K562 (cell line): ENCODE data around the gene KMT2C. TPM values are rescaled to one million over a fixed set of nuclear protein-coding genes. Genes with fewer than 3 reads are reported as not detected.

Source experiments
- C11orf30 ChIP-seq: fragments of 450-650 bp; IDR thresholded peaks from 2 replicates; pipeline ENCODE4 v1.6.1; 2016; ENCODE audit warnings: low read depth, mild to moderate bottlenecking
- FOXK2 ChIP-seq, 2 experiments: fragments of 450-650 bp; IDR thresholded peaks in 1 of 2; conservative IDR thresholded peaks in 1 of 2; 2 replicates each; pipeline ENCODE4 v1.6.1; 2016; ENCODE audit warnings: low read depth in 2 of 2, mild to moderate bottlenecking in 1 of 2
- GABPB1 ChIP-seq: sonication (generic); formaldehyde crosslinking; IDR thresholded peaks from 2 replicates; pipeline ENCODE4 v1.8.0; 2022; ENCODE audit warnings: mild to moderate bottlenecking, missing genetic modification reagents
- HOXB6 ChIP-seq: fragments of 250-450 bp; sonication (Bioruptor Pico); IDR thresholded peaks from 2 replicates; pipeline ENCODE4 v1.5.1; 2022; ENCODE audit warnings: mild to moderate bottlenecking, borderline replicate concordance
- MECOM ChIP-seq: fragments of 250-450 bp; sonication (Bioruptor Pico); IDR thresholded peaks from 2 replicates; pipeline ENCODE4 v1.8.0; 2022; ENCODE audit warnings: inconsistent platforms
- NONO ChIP-seq, 2 experiments: fragments of 200-400 bp in 1 of 2; fragments of 450-650 bp in 1 of 2; formaldehyde crosslinking in 1 of 2; IDR thresholded peaks; 2 replicates each; pipeline ENCODE4 v1.6.1; 2017; ENCODE audit warnings: low read depth in 2 of 2, mild to moderate bottlenecking in 2 of 2, moderate library complexity in 2 of 2, low read length in 1 of 2
- SAP30 ChIP-seq: fragments of 200-600 bp; sonication (generic); IDR thresholded peaks from 2 replicates; pipeline ENCODE4 v1.6.1; 2012; ENCODE audit warnings: borderline replicate concordance, low read depth, mild to moderate bottlenecking, moderate library complexity, low read length, control low read depth, inconsistent platforms; ENCODE audit not compliant: insufficient read depth, poor library complexity, severe bottlenecking
- SMAD2 ChIP-seq: fragments of 150-350 bp; IDR thresholded peaks from 2 replicates; pipeline ENCODE4 v1.6.1; 2014; ENCODE audit warnings: low read depth, mild to moderate bottlenecking, low read length
- ZNF175 ChIP-seq: fragments of 200-800 bp; sonication (Bioruptor generic); IDR thresholded peaks from 2 replicates; pipeline ENCODE4 v1.6.1; 2016; ENCODE audit warnings: low read depth, mild to moderate bottlenecking, missing genetic modification characterization, missing compliant biosample characterization
- ZNF311 ChIP-seq: fragments of 250-450 bp; sonication (Bioruptor Pico); IDR thresholded peaks from 2 replicates; pipeline ENCODE4 v1.4.0; 2020; ENCODE audit warnings: mild to moderate bottlenecking, moderate library complexity
- ZNF75A ChIP-seq: fragments of 450-650 bp; formaldehyde crosslinking; IDR thresholded peaks from 2 replicates; pipeline ENCODE4 v1.4.0; 2020; ENCODE audit warnings: mild to moderate bottlenecking
- ZNF778 ChIP-seq: fragments of 450-650 bp; formaldehyde crosslinking; IDR thresholded peaks from 2 replicates; pipeline ENCODE4 v1.4.0; 2020; ENCODE audit warnings: mild to moderate bottlenecking, moderate library complexity
- polyA plus RNA-seq, 8 experiments: library from polyadenylated mRNA; depleted of rRNA in 4 of 8; stranded (reverse) in 5 of 8; unstranded in 3 of 8; fragments of >200 nt; fragmentation: Nextera tagmentation in 2 of 8; fragmentation: Illumina TruSeq in 1 of 8; extraction: Ambion mirVana in 2 of 8; extraction: Trizol in 1 of 8; gene quantifications; 2 replicates each; pipeline versions ENCODE4 v1.2.1 to v1.2.3, GENCODE V29; 2011 to 2014; ENCODE audit warnings: inconsistent platforms in 1 of 8, missing spikeins in 1 of 8
- total RNA-seq, 7 experiments: library from RNA; depleted of rRNA in 6 of 7; stranded (reverse); fragments of >200 nt in 6 of 7; fragmentation: Illumina TruSeq in 2 of 7; extraction: Trizol in 2 of 7; gene quantifications; 2 replicates each; pipeline versions ENCODE4 v1.2.1 to v1.2.3, GENCODE V29; 2011 to 2021; ENCODE audit warnings: low replicate concordance in 1 of 7
- TF ChIP-seq, protein P1 (sequence below): fragments of 250-450 bp; sonication (Bioruptor Pico); IDR thresholded peaks from 2 replicates; pipeline ENCODE4 v1.4.0; 2020; ENCODE audit warnings: borderline replicate concordance
- TF ChIP-seq, protein P2 (sequence below): IDR thresholded peaks from 2 replicates; pipeline ENCODE4 v1.6.1; 2012; ENCODE audit warnings: low read depth, low read length, improper control_type of control experiment, borderline replicate concordance
- TF ChIP-seq, protein P3 (sequence below): fragments of 450-650 bp; IDR thresholded peaks from one replicate; pipeline ENCODE4 v1.6.1; 2018; ENCODE audit warnings: mild to moderate bottlenecking, moderate library complexity; ENCODE audit not compliant: partially characterized antibody
- TF ChIP-seq, protein P4 (sequence below): sonication (generic); formaldehyde crosslinking; IDR thresholded peaks from 2 replicates; pipeline ENCODE4 v1.8.0; 2022; ENCODE audit warnings: mild to moderate bottlenecking, missing genetic modification reagents
- TF ChIP-seq, protein P5 (sequence below): fragments of 250-450 bp; sonication (Bioruptor Pico); IDR thresholded peaks from 2 replicates; pipeline ENCODE4 v1.8.0; 2022; ENCODE audit warnings: moderate library complexity, mild to moderate bottlenecking, inconsistent platforms

The KMT2C gene
- total and polyA plus RNA-seq, 9 of the 15 experiments (the other 6 are each of a cell fraction or from before 2014, with no cell fraction given): 4.9 to 67.8 (median 27.1) TPM

DNA sequence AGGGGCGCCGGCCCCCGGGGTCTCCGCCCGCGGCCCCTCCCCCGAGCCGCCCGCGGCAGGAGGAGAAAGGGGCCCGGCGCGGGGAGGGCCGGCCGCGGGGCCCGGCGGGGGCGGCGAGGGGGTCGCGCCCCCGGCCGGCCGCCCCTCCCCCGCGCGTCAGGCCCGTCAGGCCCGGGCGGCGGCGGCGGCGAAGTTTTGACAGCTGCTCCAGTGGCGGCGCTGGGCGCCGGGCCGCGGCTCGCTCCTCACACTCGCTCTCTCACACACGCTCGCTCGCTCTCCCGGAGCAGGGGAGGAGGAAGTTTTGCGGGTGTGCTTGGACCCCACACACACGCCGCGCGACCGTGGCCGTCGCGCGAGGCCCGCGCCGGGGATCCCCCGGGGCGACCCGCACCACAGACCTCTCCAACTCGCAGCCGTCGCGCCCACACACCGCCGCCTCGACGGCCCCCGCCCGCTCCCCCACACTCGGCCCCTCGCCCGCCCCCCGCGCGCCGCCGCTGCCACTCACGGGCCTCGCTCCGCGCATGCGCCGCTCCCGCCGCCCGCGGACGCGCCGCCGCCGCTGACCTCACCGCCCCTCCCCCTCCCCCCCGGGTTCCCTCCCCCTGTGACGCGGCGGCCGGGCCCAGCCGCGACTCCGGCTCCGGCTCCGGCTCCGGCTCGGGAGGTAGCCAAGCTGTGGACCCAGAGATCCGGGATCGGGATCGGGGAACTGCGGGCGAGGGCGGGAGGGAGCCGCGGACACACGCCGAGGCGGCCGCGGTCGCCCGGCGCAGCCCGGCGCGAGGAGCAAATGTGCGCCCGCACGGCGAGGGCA is 518 bp upstream of the KMT2C start (continued):
- TF ChIP-seq, protein P1, sequence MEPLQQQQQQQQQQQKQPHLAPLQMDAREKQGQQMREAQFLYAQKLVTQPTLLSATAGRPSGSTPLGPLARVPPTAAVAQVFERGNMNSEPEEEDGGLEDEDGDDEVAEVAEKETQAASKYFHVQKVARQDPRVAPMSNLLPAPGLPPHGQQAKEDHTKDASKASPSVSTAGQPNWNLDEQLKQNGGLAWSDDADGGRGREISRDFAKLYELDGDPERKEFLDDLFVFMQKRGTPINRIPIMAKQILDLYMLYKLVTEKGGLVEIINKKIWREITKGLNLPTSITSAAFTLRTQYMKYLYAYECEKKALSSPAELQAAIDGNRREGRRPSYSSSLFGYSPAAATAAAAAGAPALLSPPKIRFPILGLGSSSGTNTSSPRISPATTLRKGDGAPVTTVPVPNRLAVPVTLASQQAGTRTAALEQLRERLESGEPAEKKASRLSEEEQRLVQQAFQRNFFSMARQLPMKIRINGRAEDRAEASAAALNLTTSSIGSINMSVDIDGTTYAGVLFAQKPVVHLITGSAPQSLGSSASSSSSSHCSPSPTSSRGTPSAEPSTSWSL (CRISPR knock-in tag): peak; percentile 64; the same call in 1 of the 2 replicates
- peak; percentile 90 for TF ChIP-seq ZNF175 (CRISPR knock-in tag)
- TF ChIP-seq MECOM (CRISPR knock-in tag): no peak
- TF ChIP-seq ZNF778 (CRISPR knock-in tag): no peak
- TF ChIP-seq, protein P2, sequence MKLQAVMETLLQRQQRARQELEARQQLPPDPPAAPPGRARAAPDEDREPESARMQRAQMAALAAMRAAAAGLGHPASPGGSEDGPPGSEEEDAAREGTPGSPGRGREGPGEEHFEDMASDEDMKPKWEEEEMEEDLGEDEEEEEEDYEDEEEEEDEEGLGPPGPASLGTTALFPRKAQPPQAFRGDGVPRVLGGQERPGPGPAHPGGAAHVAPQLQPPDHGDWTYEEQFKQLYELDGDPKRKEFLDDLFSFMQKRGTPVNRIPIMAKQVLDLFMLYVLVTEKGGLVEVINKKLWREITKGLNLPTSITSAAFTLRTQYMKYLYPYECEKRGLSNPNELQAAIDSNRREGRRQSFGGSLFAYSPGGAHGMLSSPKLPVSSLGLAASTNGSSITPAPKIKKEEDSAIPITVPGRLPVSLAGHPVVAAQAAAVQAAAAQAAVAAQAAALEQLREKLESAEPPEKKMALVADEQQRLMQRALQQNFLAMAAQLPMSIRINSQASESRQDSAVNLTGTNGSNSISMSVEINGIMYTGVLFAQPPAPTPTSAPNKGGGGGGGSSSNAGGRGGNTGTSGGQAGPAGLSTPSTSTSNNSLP: peak; percentile 60; the same call in 1 of the 2 replicates
- TF ChIP-seq ZNF75A: no peak
- TF ChIP-seq, protein P3, sequence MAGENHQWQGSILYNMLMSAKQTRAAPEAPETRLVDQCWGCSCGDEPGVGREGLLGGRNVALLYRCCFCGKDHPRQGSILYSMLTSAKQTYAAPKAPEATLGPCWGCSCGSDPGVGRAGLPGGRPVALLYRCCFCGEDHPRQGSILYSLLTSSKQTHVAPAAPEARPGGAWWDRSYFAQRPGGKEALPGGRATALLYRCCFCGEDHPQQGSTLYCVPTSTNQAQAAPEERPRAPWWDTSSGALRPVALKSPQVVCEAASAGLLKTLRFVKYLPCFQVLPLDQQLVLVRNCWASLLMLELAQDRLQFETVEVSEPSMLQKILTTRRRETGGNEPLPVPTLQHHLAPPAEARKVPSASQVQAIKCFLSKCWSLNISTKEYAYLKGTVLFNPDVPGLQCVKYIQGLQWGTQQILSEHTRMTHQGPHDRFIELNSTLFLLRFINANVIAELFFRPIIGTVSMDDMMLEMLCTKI: no peak
- TF ChIP-seq SAP30: peak; percentile 24
- TF ChIP-seq FOXK2 (conservative IDR thresholded peaks at IDR 0.05 in 1 of 2, IDR thresholded peaks at IDR 0.05 in 1 of 2; ENCODE audit: low read depth in 2 of 2): no peak
- TF ChIP-seq HOXB6 (CRISPR knock-in tag): no peak
- TF ChIP-seq SMAD2: no peak
- TF ChIP-seq, protein P4, sequence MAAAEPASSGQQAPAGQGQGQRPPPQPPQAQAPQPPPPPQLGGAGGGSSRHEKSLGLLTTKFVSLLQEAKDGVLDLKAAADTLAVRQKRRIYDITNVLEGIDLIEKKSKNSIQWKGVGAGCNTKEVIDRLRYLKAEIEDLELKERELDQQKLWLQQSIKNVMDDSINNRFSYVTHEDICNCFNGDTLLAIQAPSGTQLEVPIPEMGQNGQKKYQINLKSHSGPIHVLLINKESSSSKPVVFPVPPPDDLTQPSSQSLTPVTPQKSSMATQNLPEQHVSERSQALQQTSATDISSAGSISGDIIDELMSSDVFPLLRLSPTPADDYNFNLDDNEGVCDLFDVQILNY (CRISPR knock-in tag): peak; percentile 31; the same call in 1 of the 2 replicates
- TF ChIP-seq ZNF311: no peak
- no peak for TF ChIP-seq C11orf30
- TF ChIP-seq NONO (IDR thresholded peaks at IDR 0.05; ENCODE audit: low read depth in 2 of 2, low read length in 1 of 2): peak; percentile 58 to 93
- TF ChIP-seq GABPB1 (CRISPR knock-in tag): peak; percentile 66
- TF ChIP-seq, protein P5, sequence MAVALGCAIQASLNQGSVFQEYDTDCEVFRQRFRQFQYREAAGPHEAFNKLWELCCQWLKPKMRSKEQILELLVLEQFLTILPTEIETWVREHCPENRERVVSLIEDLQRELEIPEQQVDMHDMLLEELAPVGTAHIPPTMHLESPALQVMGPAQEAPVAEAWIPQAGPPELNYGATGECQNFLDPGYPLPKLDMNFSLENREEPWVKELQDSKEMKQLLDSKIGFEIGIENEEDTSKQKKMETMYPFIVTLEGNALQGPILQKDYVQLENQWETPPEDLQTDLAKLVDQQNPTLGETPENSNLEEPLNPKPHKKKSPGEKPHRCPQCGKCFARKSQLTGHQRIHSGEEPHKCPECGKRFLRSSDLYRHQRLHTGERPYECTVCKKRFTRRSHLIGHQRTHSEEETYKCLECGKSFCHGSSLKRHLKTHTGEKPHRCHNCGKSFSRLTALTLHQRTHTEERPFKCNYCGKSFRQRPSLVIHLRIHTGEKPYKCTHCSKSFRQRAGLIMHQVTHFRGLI (CRISPR knock-in tag): no peak
